ENCODE measurements around the gene IFNL2.
A peak's percentile ranks its signal among the peaks of the same experiment; 100 is the strongest.
"Not testable (repeated sequence)": the region's sequence is repeated elsewhere in the genome, so short reads cannot be mapped to it uniquely, and the experiment has no call there.

The IFNL2 gene

DNA sequence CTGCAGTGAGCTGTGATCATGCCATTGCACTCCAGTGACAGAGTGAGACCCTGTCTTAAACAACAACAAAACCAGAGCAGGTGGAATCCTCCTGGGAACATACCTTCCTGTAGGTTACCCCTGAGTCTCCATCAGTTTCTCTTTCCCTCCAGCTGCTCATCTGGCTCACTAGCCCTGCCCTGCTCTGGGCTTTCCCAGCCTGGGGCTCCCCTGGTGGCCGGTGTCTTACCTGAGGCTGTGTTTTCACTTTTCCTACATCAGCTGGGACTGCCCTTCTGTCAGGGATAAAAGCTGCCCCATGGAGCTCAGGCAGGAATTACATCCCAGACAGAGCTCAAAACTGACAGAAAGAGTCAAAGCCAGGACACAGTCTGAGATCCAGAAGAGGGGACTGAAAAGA is at the start of gene IFNL2:
Gene IFNL2, plus strand, starts transcription at position 312 of the 400 bp plus-strand sequence. CDS start 173 bp downstream, outside the sequence.
- DNase-seq (ENCODE audit: low read depth) = not testable (repeated sequence)

DNA sequence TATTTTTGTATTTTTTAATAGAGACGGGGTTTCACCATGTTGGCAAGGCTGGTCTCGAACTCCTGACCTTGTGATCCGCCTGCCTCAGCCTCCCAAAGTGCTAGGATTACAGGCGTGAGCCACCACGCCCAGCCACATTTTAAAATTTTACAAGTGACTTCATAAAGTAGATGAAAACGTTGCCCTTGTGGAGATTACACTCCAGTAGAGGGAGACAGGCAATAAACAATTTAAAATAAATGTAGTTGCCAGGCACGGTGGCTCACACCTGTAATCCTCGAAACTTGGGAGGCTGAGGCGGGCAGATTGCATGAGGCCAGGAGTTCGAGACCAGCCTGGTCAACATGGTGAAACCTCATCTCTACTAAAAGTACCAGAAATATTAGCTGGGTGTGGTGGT is 49.1 kb upstream of the IFNL2 start:
- not testable (repeated sequence) for DNase-seq (ENCODE audit: low read depth)

DNA sequence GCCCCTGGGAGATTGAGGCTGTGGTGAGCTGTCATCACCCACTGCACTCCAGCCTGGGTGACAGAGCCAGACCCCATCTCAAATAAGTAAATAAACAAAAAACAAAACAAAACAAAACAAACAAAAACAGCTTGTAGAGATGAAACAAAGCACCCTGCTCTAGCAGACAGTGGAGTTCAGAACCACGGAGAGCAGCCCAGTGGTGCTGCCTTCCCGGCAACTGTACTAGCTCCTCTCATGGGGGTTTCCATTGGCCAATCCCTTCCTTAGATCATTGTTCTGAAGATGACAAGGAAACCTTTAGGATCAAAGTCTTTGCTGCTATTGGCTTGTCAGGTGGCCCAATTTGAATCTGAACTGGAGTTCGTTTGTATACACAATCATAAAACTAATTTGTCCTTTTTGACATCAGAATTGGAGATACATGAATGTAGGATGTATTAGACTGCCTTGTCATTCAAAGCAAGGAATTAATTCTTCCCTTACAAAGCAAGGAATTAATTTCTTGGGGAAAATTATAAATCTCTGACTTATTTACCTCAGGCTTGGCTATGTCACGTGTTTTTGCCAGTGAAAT is 44.4 kb upstream of the IFNL2 start:
- DNase-seq (ENCODE audit: low read depth) = no peak

DNA sequence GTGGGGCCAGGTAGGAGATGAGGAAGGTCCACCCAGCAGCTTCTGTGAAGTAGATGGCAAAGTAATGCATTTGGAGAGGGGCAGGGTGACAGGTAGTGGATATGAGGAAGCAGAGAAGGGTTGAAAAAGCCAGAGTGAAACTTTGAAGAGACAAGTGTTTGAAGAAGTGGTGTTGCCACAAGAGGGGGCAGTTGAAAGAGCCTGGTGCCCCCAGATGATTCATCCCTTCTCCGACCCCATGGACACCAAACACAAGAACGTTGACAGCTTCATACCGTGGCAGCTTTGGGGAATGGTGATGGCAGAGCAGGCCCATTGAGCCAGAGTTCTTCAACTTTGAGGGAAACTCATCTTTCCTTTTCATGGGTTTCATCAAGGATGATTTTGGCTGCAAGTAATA is 43.3 kb upstream of the IFNL2 start:
- DNase-seq (ENCODE audit: low read depth) = no peak

DNA sequence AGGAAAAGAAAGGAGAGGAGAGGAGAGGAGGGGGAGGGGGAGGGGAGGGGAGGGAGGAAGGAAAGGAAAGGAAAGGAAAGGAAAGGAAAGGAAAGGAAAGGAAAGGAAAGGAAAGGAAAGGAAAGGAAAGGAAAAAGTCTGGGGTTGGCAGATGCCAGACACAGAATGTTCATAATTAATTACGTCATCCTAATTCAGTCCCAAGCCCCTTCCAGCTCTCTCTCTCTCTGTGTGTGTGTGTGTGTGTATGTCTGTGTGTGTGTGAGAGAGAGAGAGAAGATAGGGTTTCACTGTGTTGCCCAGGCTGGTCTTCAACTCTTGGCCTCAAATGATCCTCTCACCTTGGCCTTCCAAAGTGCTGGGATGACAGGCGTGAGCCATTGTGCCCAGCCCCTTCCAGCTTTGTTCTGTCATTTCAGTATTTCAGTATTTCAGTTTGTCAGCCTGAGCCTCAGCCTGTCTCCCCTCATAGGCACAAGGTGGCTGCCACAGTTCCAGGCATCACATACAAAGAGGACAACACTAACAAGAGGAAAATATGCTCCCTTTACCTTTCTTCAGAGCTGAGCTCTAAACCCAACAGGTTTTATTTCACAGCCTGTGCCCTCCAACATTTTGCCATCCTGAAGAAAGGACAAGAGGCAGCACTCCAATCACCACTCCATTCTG is 38.0 kb upstream of the IFNL2 start:
- no peak for DNase-seq (ENCODE audit: low read depth)

DNA sequence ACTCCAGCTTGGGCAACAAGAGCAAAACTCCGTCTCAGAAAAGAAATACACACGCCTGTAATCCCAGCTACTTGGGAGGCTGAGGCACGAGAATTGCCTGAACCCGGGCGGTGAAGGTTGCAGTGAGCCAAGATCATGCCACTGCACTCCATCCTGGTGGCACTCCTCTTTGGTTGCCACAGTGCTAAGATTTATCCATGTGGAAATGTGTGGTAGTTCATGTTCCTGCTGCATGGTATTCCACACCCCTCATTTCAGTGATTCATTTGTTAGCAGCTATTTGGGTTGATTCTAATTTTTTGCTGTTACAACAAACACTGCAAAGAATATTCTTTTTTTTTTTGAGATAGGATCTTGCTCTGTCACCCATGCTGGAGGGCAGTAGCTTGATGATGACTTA is 35.5 kb upstream of the IFNL2 start:
- no peak for DNase-seq (ENCODE audit: low read depth)

DNA sequence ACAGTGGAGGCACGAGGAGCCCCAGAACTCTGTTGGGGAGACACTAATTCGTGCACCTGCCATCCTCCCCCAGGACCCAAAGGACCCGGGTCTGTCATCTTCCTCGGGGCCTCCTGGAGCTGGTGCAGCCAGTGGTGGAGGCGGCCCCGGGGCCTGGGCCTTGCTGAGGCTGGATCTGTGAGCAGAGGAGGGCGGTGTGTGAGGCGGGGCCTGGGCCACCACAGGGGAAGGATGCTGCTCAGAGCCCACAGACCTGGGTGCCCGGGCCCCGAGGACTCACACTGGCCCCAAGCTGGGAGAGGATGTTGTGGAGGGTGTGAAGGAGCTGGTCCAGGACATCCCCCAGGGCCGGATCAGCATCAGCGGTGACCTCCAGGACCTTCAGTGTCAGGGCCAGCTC is 31.7 kb upstream of the IFNL2 start:
- DNase-seq (ENCODE audit: low read depth) = no peak

DNA sequence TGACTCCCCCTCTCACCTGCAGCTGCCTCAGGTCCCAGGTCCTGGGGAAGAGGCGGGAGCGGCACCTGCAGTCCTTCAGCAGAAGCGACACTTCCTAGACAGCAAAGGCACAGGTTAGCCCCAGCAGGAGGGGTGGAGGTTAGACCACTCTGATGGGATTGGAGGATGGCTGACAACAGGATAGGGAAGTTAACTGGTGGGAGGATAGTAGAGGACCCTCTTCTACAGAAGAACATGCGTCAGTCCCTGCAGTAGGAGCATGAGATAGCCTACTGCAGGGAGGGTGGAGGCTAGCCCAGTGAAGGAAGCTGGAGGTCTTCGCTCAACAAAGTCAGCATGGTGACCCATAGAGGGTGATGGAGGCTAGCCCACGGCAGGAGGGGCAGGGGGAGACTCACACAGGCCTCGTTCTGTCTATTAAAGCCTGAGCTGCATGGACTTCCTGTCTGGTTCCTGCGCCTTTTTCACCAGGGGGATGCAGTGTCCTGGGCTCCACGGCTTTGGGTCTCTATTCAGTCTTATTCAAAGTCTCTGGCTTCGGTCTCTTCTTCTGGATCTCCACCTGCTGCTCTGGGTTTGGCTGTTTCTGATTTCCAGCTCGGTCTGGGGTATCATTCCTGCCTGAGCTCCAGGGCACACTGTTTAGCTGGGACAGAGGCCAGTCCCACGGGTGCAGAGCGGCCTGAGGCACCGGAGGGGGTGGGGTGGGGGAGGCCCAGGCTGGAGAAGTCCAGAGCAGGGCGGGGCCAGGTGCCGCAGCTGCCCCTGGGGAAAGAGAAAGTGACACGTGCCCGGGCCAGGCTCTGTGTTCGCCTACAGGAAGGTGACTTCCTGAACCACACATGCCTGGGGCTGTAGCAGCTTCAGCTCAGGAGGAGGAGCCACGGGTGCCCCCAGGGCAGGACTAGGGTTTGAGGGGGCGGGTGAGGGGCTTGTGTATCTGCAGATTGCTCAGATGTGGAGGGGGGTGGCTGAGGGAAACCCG is 30.7 kb upstream of the IFNL2 start:
- peak; percentile 12 for DNase-seq (ENCODE audit: low read depth)

DNA sequence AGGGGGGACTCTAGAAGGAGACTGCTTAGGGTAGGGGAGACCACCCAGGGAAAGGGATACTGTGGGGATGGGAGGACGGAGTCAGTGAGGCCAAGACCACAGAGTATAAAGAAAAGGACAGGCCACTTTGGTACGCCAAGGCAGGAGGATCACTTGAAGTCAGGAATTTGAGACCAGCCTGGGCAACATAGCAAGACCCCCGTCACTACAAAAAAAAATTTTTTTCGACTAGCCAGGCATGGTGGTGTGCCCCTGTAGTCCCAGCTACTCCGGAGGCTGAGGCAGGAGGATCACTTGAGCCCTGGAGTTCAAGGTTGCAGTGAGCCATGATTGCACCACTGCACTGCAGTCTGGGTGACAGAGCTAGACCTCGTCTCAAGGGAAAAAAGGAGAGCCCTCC is 30.0 kb upstream of the IFNL2 start:
- DNase-seq (ENCODE audit: low read depth) = no peak

DNA sequence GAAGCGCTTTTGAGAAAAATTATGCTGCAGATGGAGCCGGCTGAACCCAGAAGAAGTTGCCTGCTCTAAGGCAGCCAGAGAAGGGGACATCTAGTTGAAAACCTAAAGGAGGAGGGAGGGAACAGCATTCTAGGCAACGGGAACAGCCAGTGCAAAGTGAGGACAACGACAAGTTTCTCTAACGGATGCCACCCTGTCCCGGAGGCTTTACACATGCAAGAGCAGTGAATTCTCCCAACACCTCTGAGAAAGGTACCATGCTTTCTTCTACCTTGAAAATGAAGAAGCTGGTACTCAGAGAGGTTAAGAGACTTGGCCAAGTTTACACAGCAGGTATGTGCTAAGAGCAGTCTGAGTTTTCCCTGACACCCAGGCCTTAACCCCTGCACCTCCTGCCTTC is 29.3 kb upstream of the IFNL2 start:
- DNase-seq (ENCODE audit: low read depth) = no peak

DNA sequence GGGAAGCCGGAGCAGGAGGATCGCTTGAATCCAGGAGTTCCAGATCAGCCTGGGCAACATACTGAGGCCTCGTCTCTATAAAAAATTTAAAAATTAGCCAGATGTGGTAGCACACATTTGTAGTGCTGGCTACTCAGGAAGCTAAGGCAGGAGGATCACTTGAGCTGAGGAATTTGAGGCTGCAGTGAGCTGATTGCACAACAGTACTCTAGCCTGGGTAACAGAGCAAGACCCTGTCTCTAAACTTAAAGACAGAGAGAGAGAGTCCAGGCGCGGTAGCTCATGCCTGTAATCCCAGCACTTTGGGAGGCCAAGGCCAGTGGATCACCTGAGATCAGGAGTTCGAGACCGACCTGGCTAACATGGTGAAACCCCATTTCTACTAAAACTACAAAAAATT is 27.8 kb upstream of the IFNL2 start:
- no peak for DNase-seq (ENCODE audit: low read depth)

DNA sequence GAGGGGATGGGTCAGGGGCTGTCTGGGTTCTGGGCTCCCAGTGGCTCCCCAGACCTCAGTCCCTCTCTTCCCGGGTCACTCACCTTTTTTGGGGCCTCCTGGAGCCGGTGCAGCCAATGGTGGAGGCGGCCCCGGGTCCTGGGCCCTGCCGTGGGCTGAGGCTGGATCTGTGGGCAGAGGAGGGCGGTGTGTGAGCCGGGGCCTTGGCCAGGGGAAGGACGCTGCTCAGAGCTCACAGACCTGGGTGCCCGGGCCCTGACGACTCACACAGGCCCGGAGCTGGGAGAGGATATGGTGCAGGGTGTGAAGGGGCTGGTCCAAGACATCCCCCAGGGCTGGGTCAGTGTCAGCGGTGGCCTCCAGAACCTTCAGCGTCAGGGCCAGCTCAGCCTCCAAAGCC is 24.5 kb upstream of the IFNL2 start:
- not testable (repeated sequence) for DNase-seq (ENCODE audit: low read depth)

DNA sequence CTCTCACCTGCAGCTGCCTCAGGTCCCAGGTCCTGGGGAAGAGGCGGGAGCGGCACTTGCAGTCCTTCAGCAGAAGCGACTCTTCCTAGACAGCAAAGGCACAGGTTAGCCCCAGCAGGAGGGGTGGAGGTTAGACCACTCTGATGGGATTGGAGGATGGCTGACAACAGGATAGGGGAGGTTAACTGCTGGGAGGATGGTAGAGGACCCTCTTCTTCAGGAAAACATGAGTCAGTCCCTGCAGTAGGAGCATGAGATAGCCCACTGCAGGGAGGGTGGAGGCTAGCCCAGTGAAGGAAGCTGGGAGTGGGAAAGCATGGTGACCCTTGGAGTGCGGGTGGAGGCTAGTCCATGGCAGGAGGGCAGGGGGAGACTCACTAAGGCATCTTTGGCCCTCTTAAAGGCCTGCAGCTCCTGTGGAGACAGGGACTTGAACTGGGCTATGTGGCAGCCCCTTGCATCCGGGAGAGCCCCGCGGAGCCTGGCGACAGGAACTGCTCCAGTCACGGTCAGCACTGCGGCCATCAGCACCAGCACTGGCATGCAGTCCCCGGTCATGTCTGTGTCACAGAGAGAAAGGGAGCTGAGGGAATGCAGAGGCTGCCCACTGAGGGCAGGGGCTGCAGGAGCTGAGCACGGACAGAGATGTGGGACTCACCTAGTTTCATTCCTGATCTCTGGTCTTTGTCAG is 23.6 kb upstream of the IFNL2 start, which contains the start of gene IFNL3:
Gene IFNL3, minus strand, starts transcription at position 597 of the 691 bp plus-strand sequence. Its CDS starts 39 bp downstream, at position 558.
- not testable (repeated sequence) for DNase-seq (ENCODE audit: low read depth)

DNA sequence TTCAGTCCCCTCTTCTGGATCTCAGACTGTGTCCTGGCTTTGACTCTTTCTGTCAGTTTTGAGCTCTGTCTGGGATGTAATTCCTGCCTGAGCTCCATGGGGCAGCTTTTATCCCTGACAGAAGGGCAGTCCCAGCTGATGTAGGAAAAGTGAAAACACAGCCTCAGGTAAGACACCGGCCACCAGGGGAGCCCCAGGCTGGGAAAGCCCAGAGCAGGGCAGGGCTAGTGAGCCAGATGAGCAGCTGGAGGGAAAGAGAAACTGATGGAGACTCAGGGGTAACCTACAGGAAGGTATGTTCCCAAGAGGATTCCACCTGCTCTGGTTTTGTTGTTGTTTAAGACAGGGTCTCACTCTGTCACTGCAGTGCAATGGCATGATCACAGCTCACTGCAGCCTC is 23.0 kb upstream of the IFNL2 start:
- DNase-seq (ENCODE audit: low read depth) = not testable (repeated sequence)

DNA sequence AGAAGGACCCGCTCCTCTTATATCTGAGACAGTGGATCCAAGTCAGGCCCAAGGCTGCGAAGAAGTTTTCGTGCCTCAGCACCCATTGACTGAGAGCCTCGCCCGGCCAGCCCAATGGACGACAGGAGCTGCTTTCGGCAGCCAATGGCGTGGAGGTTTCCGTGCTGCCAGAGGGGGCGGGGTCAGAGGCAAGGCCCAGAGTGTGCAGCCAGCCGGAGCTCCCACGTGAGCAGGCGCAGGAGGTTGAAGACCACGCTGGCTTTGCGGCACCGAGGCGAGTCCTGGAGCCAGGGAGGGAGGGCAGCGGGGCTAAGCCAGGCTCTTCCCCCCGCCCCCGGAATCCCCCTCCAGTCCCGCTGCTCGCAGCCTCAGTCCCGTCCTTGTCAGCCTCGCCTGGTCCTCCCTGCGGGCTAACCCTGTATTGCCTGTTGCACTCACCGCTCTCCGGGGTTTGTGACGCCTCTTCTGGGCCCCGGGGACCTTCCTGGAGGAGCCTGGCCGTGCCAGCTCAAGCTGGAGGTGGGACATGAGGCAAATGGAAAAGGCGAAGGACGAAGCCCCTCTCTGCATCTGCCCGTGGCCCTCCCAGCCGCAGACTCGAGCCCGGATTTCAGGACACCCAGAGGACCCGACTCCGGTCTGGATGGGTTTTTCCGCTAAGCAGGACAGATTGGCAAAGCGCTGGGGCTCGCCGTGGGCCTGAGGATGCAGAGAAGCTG is 21.1 kb upstream of the IFNL2 start:
- DNase-seq (ENCODE audit: low read depth) = no peak

DNA sequence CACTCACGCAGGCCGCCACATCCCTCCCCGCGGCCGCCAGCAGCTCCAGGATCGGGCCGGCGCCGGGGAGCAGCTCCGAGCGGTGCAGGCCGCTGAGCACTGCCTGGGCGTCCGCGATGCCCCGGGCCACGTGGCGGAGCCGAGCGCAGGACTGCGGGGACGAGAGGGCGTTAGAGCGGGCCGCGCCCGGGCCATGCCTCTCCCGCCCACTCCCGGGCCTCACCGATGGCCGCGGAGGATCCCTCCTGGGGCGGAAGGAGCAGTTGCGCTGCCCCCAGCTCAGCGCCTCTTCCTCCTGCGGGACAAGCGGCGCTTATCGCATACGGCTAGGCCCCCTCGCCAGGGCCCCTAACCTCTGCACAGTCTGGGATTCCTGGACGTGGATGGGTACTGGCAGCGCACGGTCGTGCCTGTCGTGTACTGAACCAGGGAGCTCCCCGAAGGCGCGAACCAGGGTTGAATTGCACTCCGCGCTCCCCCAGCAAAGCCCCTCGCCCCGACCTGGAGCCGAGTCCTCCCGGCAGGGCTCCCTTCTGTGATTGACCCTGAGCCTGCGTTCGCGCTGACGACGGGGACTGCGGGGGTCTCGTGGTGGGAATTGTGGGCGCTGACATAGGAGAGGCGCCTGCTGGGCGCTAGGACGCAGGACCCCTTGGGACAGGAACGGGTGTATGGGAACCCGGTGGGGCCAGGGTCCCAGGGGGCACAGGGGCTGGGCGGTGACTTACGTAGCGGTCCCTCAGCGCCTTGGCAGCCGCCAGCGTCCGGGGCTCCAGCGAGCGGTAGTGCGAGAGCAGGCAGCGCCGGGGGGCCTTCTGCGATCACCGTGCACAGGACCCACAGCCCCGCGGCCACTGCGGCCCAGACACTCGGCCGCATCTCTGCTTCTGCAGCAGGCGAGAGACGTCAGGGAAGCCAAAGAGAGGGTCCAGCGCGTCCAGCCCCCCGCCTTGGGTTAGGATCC is 20.2 kb upstream of the IFNL2 start:
- DNase-seq (ENCODE audit: low read depth) = no peak

DNA sequence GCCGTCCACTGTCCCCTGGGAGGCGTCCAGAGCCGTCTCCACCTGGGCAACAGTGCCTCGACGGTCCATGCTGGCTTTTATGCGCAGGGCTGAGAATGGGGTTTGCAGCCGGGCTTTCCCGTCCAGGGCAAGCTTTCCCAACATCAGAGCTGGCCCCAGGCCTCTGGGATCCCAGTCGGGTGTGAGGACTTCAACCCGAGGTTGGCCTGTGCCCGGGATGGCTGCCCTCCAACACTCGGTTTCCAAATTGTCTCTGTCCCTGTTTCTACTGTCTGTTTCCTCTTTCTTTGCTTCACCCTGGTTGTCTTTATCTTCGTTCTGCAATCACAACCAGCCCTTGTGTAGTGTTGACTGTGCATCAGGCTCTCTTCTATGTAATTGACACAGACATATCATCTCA is 19.4 kb upstream of the IFNL2 start, which contains the start of gene IFNL4:
Gene IFNL4, minus strand, starts transcription at position 51 of the 400 bp plus-strand sequence.
- DNase-seq (ENCODE audit: low read depth) = no peak

DNA sequence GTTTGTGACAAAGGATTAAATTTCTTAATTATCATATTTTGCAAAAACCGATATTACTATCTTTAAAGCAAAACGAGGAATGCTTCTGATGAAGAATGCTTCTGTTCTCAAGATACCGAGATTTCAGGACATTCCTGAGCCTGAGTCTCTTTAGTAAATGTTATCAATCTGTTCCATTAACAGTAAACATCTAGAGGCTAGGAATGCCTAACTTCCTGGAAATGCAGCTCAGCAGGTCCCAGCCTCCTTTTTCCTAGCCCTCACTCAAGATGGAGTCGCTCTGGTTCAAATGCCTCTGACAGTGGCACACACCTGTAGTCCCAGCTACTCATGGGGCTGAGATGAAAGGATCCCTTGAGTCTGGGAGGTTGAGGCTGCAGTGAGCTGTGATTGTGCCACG is 17.1 kb upstream of the IFNL2 start:
- no peak for DNase-seq (ENCODE audit: low read depth)

DNA sequence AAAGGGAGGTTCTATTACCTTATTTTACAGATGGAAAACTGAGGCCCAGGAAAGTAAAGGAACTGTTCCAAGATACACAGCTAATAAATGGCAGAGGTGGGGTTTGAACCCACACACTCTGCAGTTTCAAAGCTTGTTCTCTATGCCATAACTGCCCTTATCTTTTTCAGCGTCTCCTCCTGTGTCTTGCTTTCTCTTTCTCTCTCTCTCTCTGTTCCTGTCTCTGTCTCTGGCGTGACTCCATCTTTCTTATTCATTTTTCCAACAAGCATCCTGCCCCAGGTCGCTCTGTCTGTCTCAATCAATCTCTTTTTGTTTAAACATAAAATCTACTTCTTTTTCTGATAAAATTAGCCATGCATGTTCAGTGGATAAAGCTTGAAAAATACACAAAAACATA is 16.4 kb upstream of the IFNL2 start:
- DNase-seq (ENCODE audit: low read depth) = no peak

DNA sequence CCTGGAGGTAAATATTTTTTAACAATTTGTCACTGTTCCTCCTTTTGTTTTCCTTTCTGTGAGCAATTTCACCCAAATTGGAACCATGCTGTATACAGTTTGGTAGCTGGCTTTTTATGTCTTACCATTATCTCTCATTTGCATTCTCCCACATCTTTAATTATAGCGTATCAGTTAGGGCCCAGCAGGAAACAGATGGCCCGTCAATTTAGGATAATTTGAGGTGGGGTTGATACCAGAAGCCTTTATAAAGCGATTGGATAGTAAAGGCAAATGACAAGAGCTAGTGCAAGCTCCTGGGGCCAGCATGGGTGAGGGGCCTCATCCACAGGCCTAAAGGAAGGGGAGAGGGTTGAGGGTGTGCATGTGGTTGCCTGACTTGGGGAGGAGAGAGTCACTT is 15.7 kb upstream of the IFNL2 start:
- DNase-seq (ENCODE audit: low read depth) = no peak

Measured in activated T-cell treated with anti-CD3 and anti-CD28 coated beads for 1 hour (primary cell).